Measurements from ENCODE around the gene GPC3. TPM values are rescaled to one million over a fixed set of nuclear protein-coding genes. Genes with fewer than 3 reads are reported as not detected.
"Not testable (repeated sequence)": the region's sequence is repeated elsewhere in the genome, so short reads cannot be mapped to it uniquely, and the experiment has no call there.

Gene GPC3
- total RNA-seq, 2 experiments from 2014 or later: 0.25 to 0.59 TPM

DNA sequence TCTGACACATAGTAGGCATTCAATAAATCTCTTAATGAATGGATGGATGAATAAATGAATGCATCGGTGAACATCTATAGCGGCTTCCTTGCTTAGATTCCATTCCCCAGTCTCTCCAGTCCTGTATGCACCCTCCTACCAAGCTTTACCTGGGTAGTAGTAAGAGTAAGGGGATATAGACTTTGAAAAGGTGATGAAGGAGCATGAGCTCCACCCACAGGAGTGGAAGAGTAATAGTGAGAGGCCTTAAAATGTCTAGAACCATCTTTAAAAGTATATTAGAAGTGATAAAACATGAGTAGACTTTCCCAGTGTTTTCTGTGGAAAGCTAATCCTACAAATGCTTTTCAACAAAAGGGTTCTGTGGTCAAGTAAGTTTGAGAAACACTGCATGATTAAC, 35.5 kb upstream of the GPC3 start:
- Histone ChIP-seq H3K4me1 (ENCODE audit: insufficient read depth, low read length) (no peaks in the 10 kb centered on the region), H3K9me3 (ENCODE audit: control insufficient read depth in 1 of 2, insufficient read depth in 1 of 2, low read length in 2 of 2) (no peaks in the 10 kb centered on the region), H3K36me3 (ENCODE audit: insufficient read depth, low read length) (no peaks in the 10 kb centered on the region), H3K27ac (ENCODE audit: low read depth in 1 of 2, low read length in 2 of 2) (no peak overlapping the region), H3K27me3 (ENCODE audit: control insufficient read depth in 1 of 2, insufficient read depth in 2 of 2, low read length in 2 of 2) (no peaks in the 10 kb centered on the region), H3K4me3 (ENCODE audit: low read length) (no peak overlapping the region)
- H3K36me3 Mint-ChIP-seq (ENCODE audit: low read depth): no peaks in the 10 kb centered on the region
- ATAC-seq (ENCODE audit: poor library complexity) (no peak), DNase-seq (peak in 1 of 14 experiments; percentile 2)
- intact Hi-C loops (cut with DNase I, micrococcal nuclease): no loop called here
- no peaks in the 10 kb centered on the region for H3K9me3 Mint-ChIP-seq
- no peak overlapping the region for H3K27ac Mint-ChIP-seq
- no peaks in the 10 kb centered on the region for H3K4me1 Mint-ChIP-seq (ENCODE audit: low read depth)
- no peak overlapping the region for H3K4me3 Mint-ChIP-seq
- no peaks in the 10 kb centered on the region for H3K27me3 Mint-ChIP-seq
- CTCF ChIA-PET: interaction anchor here (0.9 kb wide), 1 partner anchor 229 kb away, joined by 3 read pairs; no protein-coding TSS in a partner anchor
- TF ChIP-seq, protein P1, sequence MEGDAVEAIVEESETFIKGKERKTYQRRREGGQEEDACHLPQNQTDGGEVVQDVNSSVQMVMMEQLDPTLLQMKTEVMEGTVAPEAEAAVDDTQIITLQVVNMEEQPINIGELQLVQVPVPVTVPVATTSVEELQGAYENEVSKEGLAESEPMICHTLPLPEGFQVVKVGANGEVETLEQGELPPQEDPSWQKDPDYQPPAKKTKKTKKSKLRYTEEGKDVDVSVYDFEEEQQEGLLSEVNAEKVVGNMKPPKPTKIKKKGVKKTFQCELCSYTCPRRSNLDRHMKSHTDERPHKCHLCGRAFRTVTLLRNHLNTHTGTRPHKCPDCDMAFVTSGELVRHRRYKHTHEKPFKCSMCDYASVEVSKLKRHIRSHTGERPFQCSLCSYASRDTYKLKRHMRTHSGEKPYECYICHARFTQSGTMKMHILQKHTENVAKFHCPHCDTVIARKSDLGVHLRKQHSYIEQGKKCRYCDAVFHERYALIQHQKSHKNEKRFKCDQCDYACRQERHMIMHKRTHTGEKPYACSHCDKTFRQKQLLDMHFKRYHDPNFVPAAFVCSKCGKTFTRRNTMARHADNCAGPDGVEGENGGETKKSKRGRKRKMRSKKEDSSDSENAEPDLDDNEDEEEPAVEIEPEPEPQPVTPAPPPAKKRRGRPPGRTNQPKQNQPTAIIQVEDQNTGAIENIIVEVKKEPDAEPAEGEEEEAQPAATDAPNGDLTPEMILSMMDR (IDR thresholded peaks at IDR 0.05): no peak
- POLR2A ChIA-PET: interaction anchor here (1.3 kb wide), 1 partner anchor 229 kb away, joined by 4 read pairs; no protein-coding TSS in a partner anchor

DNA sequence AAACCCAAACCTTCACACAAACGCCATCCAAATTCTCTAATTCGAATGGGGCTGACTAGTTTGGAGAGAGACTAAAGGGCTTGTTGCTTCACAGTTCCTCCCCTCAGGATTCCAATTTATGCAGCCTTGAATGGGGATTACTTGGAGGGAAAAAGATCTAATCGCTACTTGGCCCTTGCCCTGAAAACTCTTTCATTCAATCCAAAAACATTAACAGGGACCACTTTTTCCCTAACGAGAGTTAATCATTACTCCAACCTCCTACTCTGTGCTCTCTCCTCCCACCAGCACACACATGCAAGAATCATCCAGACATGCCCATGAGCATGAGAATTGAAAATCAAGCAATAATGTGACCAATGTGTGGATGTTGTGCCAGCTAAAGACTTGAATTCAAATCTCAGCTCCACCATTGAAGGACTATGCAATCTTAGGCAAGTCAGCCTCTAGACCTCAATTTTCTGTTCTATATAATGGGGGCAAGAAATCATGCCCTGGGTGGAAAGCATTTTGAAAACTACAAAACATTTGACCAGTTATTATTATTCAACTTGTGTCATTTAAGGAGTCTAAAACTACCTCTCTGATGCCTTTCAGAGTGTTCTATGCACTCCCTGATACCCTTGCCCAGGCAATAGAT, 34.3 kb upstream of the GPC3 start:
- DNase-seq: no peak
- Histone ChIP-seq H3K9me3 (ENCODE audit: control insufficient read depth in 1 of 2, insufficient read depth in 1 of 2, low read length in 2 of 2) (no peaks in the 10 kb centered on the region), H3K36me3 (ENCODE audit: insufficient read depth, low read length) (no peaks in the 10 kb centered on the region), H3K4me3 (ENCODE audit: low read length) (no peak overlapping the region), H3K27me3 (ENCODE audit: control insufficient read depth in 1 of 2, insufficient read depth in 2 of 2, low read length in 2 of 2) (no peaks in the 10 kb centered on the region), H3K27ac (ENCODE audit: low read depth in 1 of 2, low read length in 2 of 2) (no peak overlapping the region), H3K4me1 (ENCODE audit: insufficient read depth, low read length) (no peaks in the 10 kb centered on the region)
- Mint-ChIP-seq H3K4me3 (no peak overlapping the region), H3K27ac (no peak overlapping the region), H3K4me1 (ENCODE audit: low read depth) (no peaks in the 10 kb centered on the region), H3K27me3 (no peaks in the 10 kb centered on the region), H3K9me3 (no peaks in the 10 kb centered on the region), H3K36me3 (ENCODE audit: low read depth) (no peaks in the 10 kb centered on the region)
- POLR2A ChIA-PET: no interaction called here
- ATAC-seq (ENCODE audit: poor library complexity): no peak
- TF ChIP-seq, protein P1 (IDR thresholded peaks at IDR 0.05): no peak
- CTCF ChIA-PET: interaction anchor here (0.9 kb wide), 1 partner anchor 1095 kb away, joined by 3 read pairs; no protein-coding TSS in a partner anchor
- intact Hi-C loops (cut with DNase I, micrococcal nuclease): no loop called here

- H3K27me3 ChIP-seq (ENCODE audit: control insufficient read depth in 1 of 2, insufficient read depth in 2 of 2, low read length in 2 of 2); H3K27me3 Mint-ChIP-seq; H3K27ac Mint-ChIP-seq; ATAC-seq (ENCODE audit: poor library complexity); H3K36me3 Mint-ChIP-seq (ENCODE audit: low read depth); H3K4me1 Mint-ChIP-seq (ENCODE audit: low read depth); POLR2A ChIA-PET; CTCF ChIA-PET; H3K36me3 ChIP-seq (ENCODE audit: insufficient read depth, low read length); H3K4me1 ChIP-seq (ENCODE audit: insufficient read depth, low read length); intact Hi-C loops (cut with DNase I, micrococcal nuclease); H3K9me3 ChIP-seq (ENCODE audit: control insufficient read depth in 1 of 2, insufficient read depth in 1 of 2, low read length in 2 of 2); H3K4me3 Mint-ChIP-seq; H3K4me3 ChIP-seq (ENCODE audit: low read length); H3K9me3 Mint-ChIP-seq; H3K27ac ChIP-seq (ENCODE audit: low read depth in 1 of 2, low read length in 2 of 2); DNase-seq: not testable (repeated sequence)
These were observed 30.9 kb upstream of the GPC3 start for GRCh38 chrX:134016309-134016708.

GRCh38 chrX:134015510-134015909, 30.1 kb upstream of the GPC3 start:
- intact Hi-C loops (cut with DNase I, micrococcal nuclease); H3K4me3 Mint-ChIP-seq; H3K4me1 ChIP-seq (ENCODE audit: insufficient read depth, low read length); POLR2A ChIA-PET; H3K9me3 ChIP-seq (ENCODE audit: control insufficient read depth in 1 of 2, insufficient read depth in 1 of 2, low read length in 2 of 2); H3K36me3 ChIP-seq (ENCODE audit: insufficient read depth, low read length); H3K27ac ChIP-seq (ENCODE audit: low read depth in 1 of 2, low read length in 2 of 2); H3K27me3 ChIP-seq (ENCODE audit: control insufficient read depth in 1 of 2, insufficient read depth in 2 of 2, low read length in 2 of 2); CTCF ChIA-PET; H3K4me1 Mint-ChIP-seq (ENCODE audit: low read depth); DNase-seq; H3K36me3 Mint-ChIP-seq (ENCODE audit: low read depth); H3K4me3 ChIP-seq (ENCODE audit: low read length); H3K27ac Mint-ChIP-seq; H3K9me3 Mint-ChIP-seq; ATAC-seq (ENCODE audit: poor library complexity); H3K27me3 Mint-ChIP-seq: not testable (repeated sequence)

Data from CD4-positive, alpha-beta T cell (primary cell).